ENCODE results near the gene HDAC3. TPM values are rescaled to one million over a fixed set of nuclear protein-coding genes. Genes with fewer than 3 reads are reported as not detected.
"Not testable (repeated sequence)": the region's sequence is repeated elsewhere in the genome, so short reads cannot be mapped to it uniquely, and the experiment has no call there.

The HDAC3 gene
- total RNA-seq, 2 donors from 2014 or later = 80.0 to 128 TPM

GRCh38 chr5:141615991-141616720, 20.5 kb downstream of the HDAC3 start:
- peaks cover 26% of the 10 kb centered on the region for H3K36me3 Mint-ChIP-seq
- ATAC-seq (no peak), DNase-seq (ENCODE audit: low spot score) (no peak)
- peak overlapping the region; percentile 91 to 98 for H3K27ac Mint-ChIP-seq
- H3K27me3 Mint-ChIP-seq = no peaks in the 10 kb centered on the region
- H3K4me3 Mint-ChIP-seq = peak overlapping the region; percentile 100
- H3K9me3 Mint-ChIP-seq = no peaks in the 10 kb centered on the region
- H3K4me1 Mint-ChIP-seq (ENCODE audit: low read depth in 2 of 2) = peaks cover 49 to 63% of the 10 kb centered on the region in 2 donors

- H3K4me3 Mint-ChIP-seq = peak overlapping the region; percentile 49
- H3K36me3 Mint-ChIP-seq = peaks cover 25% of the 10 kb centered on the region
- ATAC-seq = no peak
- H3K27ac Mint-ChIP-seq = peak overlapping the region; percentile 51 to 70
- H3K27me3 Mint-ChIP-seq = no peaks in the 10 kb centered on the region
- H3K4me1 Mint-ChIP-seq (ENCODE audit: low read depth in 2 of 2) = peaks cover 56 to 83% of the 10 kb centered on the region in 2 donors
- DNase-seq (ENCODE audit: low spot score) = no peak
- H3K9me3 Mint-ChIP-seq = no peaks in the 10 kb centered on the region
Observed at GRCh38 chr5:141613344-141613743, 23.3 kb downstream of the HDAC3 start.

DNA sequence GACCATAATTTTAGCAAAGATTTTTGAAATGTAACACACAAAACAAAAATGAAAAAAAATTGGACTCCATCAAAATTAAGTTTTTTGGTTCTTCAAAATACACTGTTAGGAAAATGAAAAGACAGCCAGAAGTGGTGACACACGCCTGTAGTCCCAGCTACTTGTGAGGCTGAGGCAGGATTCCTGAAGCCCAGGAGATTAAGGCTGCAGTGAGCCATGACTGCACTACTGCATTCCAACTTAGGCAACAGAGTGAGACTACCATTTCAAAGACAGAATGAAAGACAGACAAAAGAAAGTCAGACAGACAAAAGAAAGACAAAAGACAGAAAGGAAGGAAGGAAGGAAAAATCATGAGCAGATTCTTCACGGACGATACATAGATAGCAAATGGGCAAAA, 25.4 kb downstream of the HDAC3 start:
- peaks cover 16% of the 10 kb centered on the region for H3K36me3 Mint-ChIP-seq
- peak overlapping the region; percentile 31 for H3K4me3 Mint-ChIP-seq

GRCh38 chr5:141609921-141610320, 26.7 kb downstream of the HDAC3 start:
- not testable (repeated sequence) for DNase-seq (ENCODE audit: low spot score); H3K9me3 Mint-ChIP-seq; ATAC-seq; H3K27me3 Mint-ChIP-seq
- H3K27ac Mint-ChIP-seq = peak overlapping the region; percentile 87 to 91
- H3K4me3 Mint-ChIP-seq = peak overlapping the region; percentile 75
- peaks cover 11% of the 10 kb centered on the region for H3K36me3 Mint-ChIP-seq
- H3K4me1 Mint-ChIP-seq (ENCODE audit: low read depth in 2 of 2) = peaks cover 50 to 87% of the 10 kb centered on the region in 2 donors

More for the DNA sequence above, 25.4 kb downstream of the HDAC3 start:
- DNase-seq (ENCODE audit: low spot score) = no peak
- Mint-ChIP-seq H3K27ac (peak overlapping the region; percentile 34 to 87), H3K4me1 (ENCODE audit: low read depth in 2 of 2) (peaks cover 48 to 83% of the 10 kb centered on the region in 2 donors), H3K9me3 (no peaks in the 10 kb centered on the region), H3K27me3 (no peaks in the 10 kb centered on the region)
- no peak for ATAC-seq

- peaks cover 11% of the 10 kb centered on the region for H3K36me3 Mint-ChIP-seq
Observed at GRCh38 chr5:141609044-141609443, 27.6 kb downstream of the HDAC3 start.

GRCh38 chr5:141608557-141608956, 28.1 kb downstream of the HDAC3 start:
- Mint-ChIP-seq H3K27ac (peak overlapping the region; percentile 87 to 91), H3K4me1 (ENCODE audit: low read depth in 2 of 2) (peaks cover 55 to 87% of the 10 kb centered on the region in 2 donors), H3K27me3 (no peaks in the 10 kb centered on the region)

More at GRCh38 chr5:141609044-141609443, 27.6 kb downstream of the HDAC3 start:
- peak overlapping the region; percentile 87 to 91 for H3K27ac Mint-ChIP-seq
- H3K4me3 Mint-ChIP-seq = peak overlapping the region; percentile 75
- DNase-seq (ENCODE audit: low spot score) (no peak), ATAC-seq (no peak)
- no peaks in the 10 kb centered on the region for H3K27me3 Mint-ChIP-seq
- H3K4me1 Mint-ChIP-seq (ENCODE audit: low read depth in 2 of 2) = peaks cover 52 to 87% of the 10 kb centered on the region in 2 donors
- no peaks in the 10 kb centered on the region for H3K9me3 Mint-ChIP-seq

DNA sequence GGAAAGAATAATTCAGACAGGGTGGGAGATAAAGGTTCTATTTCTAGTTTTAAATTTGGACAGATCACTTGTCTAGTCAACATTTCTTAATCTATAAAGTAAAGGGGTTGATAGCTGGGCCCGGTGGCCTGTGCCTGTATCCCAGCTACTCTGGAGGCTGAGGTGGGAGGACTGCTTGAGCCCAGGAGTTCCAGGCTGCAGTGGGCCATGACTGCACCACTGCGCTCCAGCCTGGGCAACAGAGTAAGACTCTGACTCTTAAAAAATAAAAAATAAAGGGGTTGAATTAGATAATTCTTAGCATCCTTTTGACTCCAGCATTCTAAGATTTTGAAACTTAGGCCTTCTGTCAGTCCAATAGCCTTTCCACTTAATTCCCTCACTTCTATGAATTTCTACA, 28.6 kb downstream of the HDAC3 start:
- Mint-ChIP-seq H3K27me3 (no peaks in the 10 kb centered on the region), H3K9me3 (no peaks in the 10 kb centered on the region), H3K27ac (peak overlapping the region; percentile 87 to 91), H3K36me3 (peaks cover 11% of the 10 kb centered on the region), H3K4me1 (ENCODE audit: low read depth in 2 of 2) (peaks cover 51 to 85% of the 10 kb centered on the region in 2 donors), H3K4me3 (peak overlapping the region; percentile 75)
- ATAC-seq (no peak), DNase-seq (ENCODE audit: low spot score) (no peak)

More at GRCh38 chr5:141608557-141608956, 28.1 kb downstream of the HDAC3 start:
- H3K4me3 Mint-ChIP-seq = peak overlapping the region; percentile 75
- no peak for ATAC-seq
- no peaks in the 10 kb centered on the region for H3K9me3 Mint-ChIP-seq
- DNase-seq (ENCODE audit: low spot score) = no peak
- H3K36me3 Mint-ChIP-seq = peaks cover 11% of the 10 kb centered on the region

DNA sequence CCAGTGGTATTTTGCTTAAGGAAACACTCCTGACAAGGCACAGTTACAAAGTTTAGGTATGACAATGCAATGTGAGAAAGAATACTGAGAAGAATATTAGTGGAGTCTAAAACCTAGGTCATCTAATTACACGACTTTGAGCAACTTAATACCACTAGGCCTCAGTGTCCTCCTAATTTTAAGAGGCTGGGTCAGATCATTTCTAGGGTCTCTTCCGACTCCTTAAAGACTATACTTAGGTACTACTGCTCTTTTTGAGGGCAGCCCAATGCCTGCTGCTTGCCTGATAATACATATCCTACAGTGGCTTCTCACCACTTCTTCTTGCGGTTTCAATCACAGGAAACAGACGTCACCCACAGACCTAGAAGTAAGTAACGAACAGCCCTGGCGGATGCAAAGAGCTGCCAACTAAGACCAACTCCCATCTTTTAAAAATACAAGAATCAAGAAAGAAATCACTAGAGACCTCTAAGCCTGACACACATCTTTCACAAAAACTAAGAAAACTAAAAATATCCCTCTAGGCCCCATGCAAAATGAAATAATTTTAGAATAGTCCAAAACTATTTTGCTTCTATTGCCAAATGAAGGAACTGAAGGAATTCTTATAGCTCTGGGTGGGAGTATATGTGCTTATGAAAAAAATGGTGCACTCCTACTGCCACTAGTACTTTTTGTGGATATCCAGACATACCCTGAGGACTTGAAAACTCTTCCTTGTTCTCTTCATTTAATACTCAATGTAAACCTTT, 30.9 kb downstream of the HDAC3 start:
- peak; percentile 87 for DNase-seq (ENCODE audit: low spot score)
- H3K9me3 Mint-ChIP-seq = no peaks in the 10 kb centered on the region
- H3K36me3 Mint-ChIP-seq = peaks cover 6% of the 10 kb centered on the region
- peak; percentile 93 to 96 for ATAC-seq
- peak overlapping the region; percentile 87 to 91 for H3K27ac Mint-ChIP-seq
- H3K27me3 Mint-ChIP-seq = no peaks in the 10 kb centered on the region
- peak overlapping the region; percentile 75 for H3K4me3 Mint-ChIP-seq
- H3K4me1 Mint-ChIP-seq (ENCODE audit: low read depth in 2 of 2) = peaks cover 44 to 76% of the 10 kb centered on the region in 2 donors

- H3K36me3 Mint-ChIP-seq = peaks cover 6% of the 10 kb centered on the region
- no peaks in the 10 kb centered on the region for H3K27me3 Mint-ChIP-seq
- DNase-seq (ENCODE audit: low spot score) = no peak
- ATAC-seq = peak; percentile 65 to 80
- peak overlapping the region; percentile 87 to 91 for H3K27ac Mint-ChIP-seq
- no peaks in the 10 kb centered on the region for H3K9me3 Mint-ChIP-seq
- H3K4me1 Mint-ChIP-seq (ENCODE audit: low read depth in 2 of 2) = peaks cover 52 to 78% of the 10 kb centered on the region in 2 donors
- peak overlapping the region; percentile 75 for H3K4me3 Mint-ChIP-seq
Observed at GRCh38 chr5:141603923-141604717, 32.5 kb downstream of the HDAC3 start.

GRCh38 chr5:141602606-141603005, 34.0 kb downstream of the HDAC3 start:
- Mint-ChIP-seq H3K4me1 (ENCODE audit: low read depth in 2 of 2) (peaks cover 52 to 77% of the 10 kb centered on the region in 2 donors), H3K36me3 (peaks cover 3% of the 10 kb centered on the region), H3K4me3 (peak overlapping the region; percentile 68), H3K27me3 (no peaks in the 10 kb centered on the region), H3K9me3 (no peaks in the 10 kb centered on the region), H3K27ac (peak overlapping the region; percentile 87 to 91)
- DNase-seq (ENCODE audit: low spot score) = no peak
- ATAC-seq = no peak

- no peaks in the 10 kb centered on the region for H3K9me3 Mint-ChIP-seq
- DNase-seq (ENCODE audit: low spot score) (no peak), ATAC-seq (peak in 1 of 2 donors; percentile 82)
- no peaks in the 10 kb centered on the region for H3K27me3 Mint-ChIP-seq
- H3K27ac Mint-ChIP-seq = peak overlapping the region; percentile 49 to 83
- H3K36me3 Mint-ChIP-seq = no peaks in the 10 kb centered on the region
- peaks cover 46 to 61% of the 10 kb centered on the region in 2 donors for H3K4me1 Mint-ChIP-seq (ENCODE audit: low read depth in 2 of 2)
- H3K4me3 Mint-ChIP-seq = peak overlapping the region; percentile 49
Observed at GRCh38 chr5:141598391-141599345, 38.0 kb downstream of the HDAC3 start.

DNA sequence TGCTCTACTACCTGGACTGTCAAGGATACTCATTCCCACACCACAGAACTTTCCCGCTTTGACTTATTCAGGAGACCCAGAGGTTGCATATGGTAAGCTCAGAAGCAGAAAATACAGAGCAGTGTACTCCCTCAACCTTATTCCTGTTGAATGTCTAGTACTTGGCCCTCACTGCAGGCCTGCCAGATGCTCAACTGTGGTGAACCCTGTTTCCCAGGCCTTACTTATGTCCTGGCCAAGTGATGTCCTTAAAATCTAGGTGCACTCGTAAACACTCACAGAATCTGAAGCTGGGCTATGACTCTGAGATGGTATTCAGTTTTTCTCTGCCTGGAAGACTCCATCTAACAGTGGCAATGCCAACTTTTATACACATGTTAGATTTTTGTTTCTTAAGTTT, 38.8 kb downstream of the HDAC3 start:
- H3K36me3 Mint-ChIP-seq = no peaks in the 10 kb centered on the region
- no peaks in the 10 kb centered on the region for H3K27me3 Mint-ChIP-seq
- H3K9me3 Mint-ChIP-seq = no peaks in the 10 kb centered on the region
- peak overlapping the region; percentile 45 to 49 for H3K27ac Mint-ChIP-seq
- peak overlapping the region; percentile 35 for H3K4me3 Mint-ChIP-seq
- peaks cover 46 to 58% of the 10 kb centered on the region in 2 donors for H3K4me1 Mint-ChIP-seq (ENCODE audit: low read depth in 2 of 2)
- DNase-seq (ENCODE audit: low spot score) = no peak
- ATAC-seq = no peak
